GM21360 (cell line): ENCODE data around the gene SMCO2.

Experiments used
- ATAC-seq: cut with Tn5 transposase; IDR thresholded peaks from one replicate; pipeline ENCODE4 v1.9.1; 2021; ENCODE audit warnings: mild to moderate bottlenecking, moderate library complexity; ENCODE audit not compliant: unreplicated experiment

SMCO2 gene

GRCh38 chr12:27549236-27549800, 102.8 kb downstream of the SMCO2 start:
- ATAC-seq, result no peak

DNA sequence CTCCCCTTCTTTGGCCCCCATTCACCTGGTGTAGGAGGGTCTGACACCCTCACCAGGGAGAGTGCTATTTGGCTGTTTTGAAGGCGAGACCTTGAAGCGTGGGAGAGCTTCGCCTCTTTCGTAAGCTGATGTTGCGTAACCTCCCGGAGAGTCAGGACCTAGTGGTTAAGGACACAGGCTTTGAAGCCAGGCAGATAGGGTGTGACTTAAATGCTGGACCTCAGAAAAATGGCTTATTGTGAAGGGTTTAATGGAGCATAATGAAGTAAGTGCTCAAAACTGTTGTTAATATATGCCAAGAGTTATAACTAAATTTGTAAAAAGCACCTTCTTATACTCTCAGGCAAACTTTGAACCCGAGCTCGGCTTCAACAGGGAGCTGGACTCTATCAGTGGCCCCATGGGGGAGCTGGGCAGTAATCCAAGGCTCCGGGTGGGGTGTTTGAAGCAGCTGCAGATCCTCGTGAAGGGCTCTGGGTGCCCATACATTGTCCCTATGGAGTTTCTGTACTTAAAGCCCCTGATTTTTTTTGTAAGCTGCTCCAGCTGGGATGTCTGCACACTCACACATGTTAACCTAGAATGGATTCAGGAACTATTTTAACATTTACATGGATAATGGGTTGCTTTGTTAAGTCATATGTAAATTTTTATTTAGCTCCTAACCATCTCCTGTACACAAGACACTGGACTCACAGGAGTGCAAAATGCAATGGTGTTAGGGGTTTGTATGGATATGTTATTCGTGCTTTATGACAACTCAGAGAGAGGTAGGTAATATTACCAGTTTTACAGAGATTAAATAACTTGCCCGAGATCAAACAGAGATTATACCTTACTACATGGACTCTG, 103.5 kb downstream of the SMCO2 start:
- no peak for ATAC-seq

DNA sequence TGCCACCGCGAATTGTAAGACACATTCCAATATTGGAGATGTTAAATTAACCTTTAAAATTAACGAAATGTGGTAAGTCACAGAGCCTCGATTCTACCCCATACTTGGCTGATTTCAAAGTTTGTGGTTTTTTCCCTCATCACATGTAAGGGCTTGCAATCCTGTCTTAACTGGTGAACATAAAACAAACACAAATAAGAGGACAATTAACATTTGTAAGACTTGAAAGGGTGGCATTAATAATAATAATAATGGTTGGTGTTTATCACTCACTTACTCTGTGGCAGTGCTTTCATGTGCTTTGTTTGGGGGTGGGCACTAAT, 104.1 kb downstream of the SMCO2 start:
- ATAC-seq, result no peak

- ATAC-seq, result no peak
These were observed 104.8 kb downstream of the SMCO2 start for GRCh38 chr12:27551172-27551840.
